K562 (cell line): ENCODE results near the gene ECE2. TPM values are rescaled to one million over a fixed set of nuclear protein-coding genes. Genes with fewer than 3 reads are reported as not detected.
A peak's percentile ranks its signal among the peaks of the same experiment; 100 is the strongest.

ENCODE experiments used
- CEBPZ ChIP-seq: fragments of 150-350 bp; IDR thresholded peaks from 2 replicates; pipeline ENCODE4 v1.6.1; 2014; ENCODE audit warnings: low read depth, mild to moderate bottlenecking, low read length, borderline replicate concordance
- DPF2 ChIP-seq: fragments of 450-650 bp; IDR thresholded peaks from 2 replicates; pipeline ENCODE4 v1.6.1; 2016
- E2F6 ChIP-seq, 2 experiments: IDR thresholded peaks; 2 replicates each; pipeline ENCODE4 v1.6.1; 2011; ENCODE audit warnings: borderline replicate concordance in 1 of 2, control low read depth in 1 of 2, low read depth in 1 of 2, low read length in 1 of 2, mild to moderate bottlenecking in 1 of 2, mixed read lengths in 1 of 2, moderate library complexity in 1 of 2; ENCODE audit not compliant: insufficient read depth in 1 of 2, insufficient read length in 1 of 2, poor library complexity in 1 of 2, severe bottlenecking in 1 of 2; ENCODE audit errors: extremely low read depth in 1 of 2
- ELK1 ChIP-seq: sonication (generic); formaldehyde crosslinking; IDR thresholded peaks from 2 replicates; pipeline ENCODE4 v1.8.1; 2022; ENCODE audit warnings: missing genetic modification reagents
- ETV1 ChIP-seq: fragments of 450-650 bp; conservative IDR thresholded peaks from 2 replicates; pipeline ENCODE4 v1.6.1; 2016; ENCODE audit warnings: missing genetic modification characterization, control low read depth, low read depth, missing compliant biosample characterization
- HMG20B ChIP-seq: fragments of 250-450 bp; sonication (Bioruptor Pico); IDR thresholded peaks from 2 replicates; pipeline ENCODE4 v1.5.0; 2021; ENCODE audit warnings: mild to moderate bottlenecking
- KDM1A ChIP-seq, 2 experiments: fragments of 450-650 bp; IDR thresholded peaks; 2 replicates each; pipeline ENCODE4 v1.6.1; 2016; ENCODE audit warnings: mild to moderate bottlenecking in 2 of 2
- LEF1 ChIP-seq: fragments of 450-650 bp; IDR thresholded peaks from 2 replicates; pipeline ENCODE4 v1.6.1; 2016; ENCODE audit warnings: mild to moderate bottlenecking
- MAFK ChIP-seq: IDR thresholded peaks from 2 replicates; pipeline ENCODE4 v1.6.1; 2011; ENCODE audit warnings: low read length, improper control_type of control experiment
- PCBP1 ChIP-seq: fragments of 200-400 bp; formaldehyde crosslinking; IDR thresholded peaks from 2 replicates; pipeline ENCODE4 v1.6.1; 2018; ENCODE audit warnings: mild to moderate bottlenecking, low read depth, low read length; ENCODE audit not compliant: poor library complexity, severe bottlenecking
- POLR2G ChIP-seq: fragments of 200-400 bp; formaldehyde crosslinking; IDR thresholded peaks from 2 replicates; pipeline ENCODE4 v1.6.1; 2017; ENCODE audit warnings: low read depth, mild to moderate bottlenecking, antibody characterized with exemption, low read length, moderate library complexity
- TFE3 ChIP-seq: fragments of 450-650 bp; formaldehyde crosslinking; IDR thresholded peaks from 2 replicates; pipeline ENCODE4 v1.4.0; 2020; ENCODE audit warnings: mild to moderate bottlenecking, mixed read lengths
- ZNF165 ChIP-seq: fragments of 250-450 bp; sonication (Bioruptor Pico); IDR thresholded peaks from 2 replicates; pipeline ENCODE4 v1.4.0; 2020; ENCODE audit warnings: borderline replicate concordance
- ZNF311 ChIP-seq: fragments of 250-450 bp; sonication (Bioruptor Pico); IDR thresholded peaks from 2 replicates; pipeline ENCODE4 v1.4.0; 2020; ENCODE audit warnings: mild to moderate bottlenecking, moderate library complexity
- ZNF449 ChIP-seq: fragments of 250-450 bp; sonication (Bioruptor Pico); IDR thresholded peaks from 2 replicates; pipeline ENCODE4 v1.8.0; 2022; ENCODE audit warnings: moderate library complexity, mild to moderate bottlenecking, inconsistent platforms
- polyA plus RNA-seq, 8 experiments: library from polyadenylated mRNA; depleted of rRNA in 4 of 8; stranded (reverse) in 5 of 8; unstranded in 3 of 8; fragments of >200 nt; fragmentation: Nextera tagmentation in 2 of 8; fragmentation: Illumina TruSeq in 1 of 8; extraction: Ambion mirVana in 2 of 8; extraction: Trizol in 1 of 8; gene quantifications; 2 replicates each; pipeline versions ENCODE4 v1.2.1 to v1.2.3, GENCODE V29; 2011 to 2014; ENCODE audit warnings: inconsistent platforms in 1 of 8, missing spikeins in 1 of 8
- total RNA-seq, 7 experiments: library from RNA; depleted of rRNA in 6 of 7; stranded (reverse); fragments of >200 nt in 6 of 7; fragmentation: Illumina TruSeq in 2 of 7; extraction: Trizol in 2 of 7; gene quantifications; 2 replicates each; pipeline versions ENCODE4 v1.2.1 to v1.2.3, GENCODE V29; 2011 to 2021; ENCODE audit warnings: low replicate concordance in 1 of 7

The ECE2 gene
- total and polyA plus RNA-seq, 9 of the 15 experiments (the other 6 are each of a cell fraction or from before 2014, with no cell fraction given) = not detected

- TF ChIP-seq TFE3 (CRISPR knock-in tag) (no peak), PCBP1 (peak; percentile 28), ETV1 (no peak), KDM1A (IDR thresholded peaks at IDR 0.05) (no peak), CEBPZ (no peak), ZNF165 (CRISPR knock-in tag) (no peak), E2F6 (IDR thresholded peaks at IDR 0.05; ENCODE audit: borderline replicate concordance in 1 of 2, extremely low read depth in 1 of 2, insufficient read depth in 1 of 2, insufficient read length in 1 of 2, low read depth in 1 of 2, low read length in 1 of 2, poor library complexity in 1 of 2, severe bottlenecking in 1 of 2) (peak in 1 of 2 experiments; percentile 10), POLR2G (peak; percentile 34; the same call in 1 of the 2 replicates), ELK1 (no peak), DPF2 (no peak), LEF1 (no peak), HMG20B (CRISPR knock-in tag) (no peak), MAFK (no peak), ZNF449 (no peak), ZNF311 (CRISPR knock-in tag) (no peak)
Measured at GRCh38 chr3:184259878-184260723, 15.7 kb upstream of the ECE2 start (continued).
